ENCODE measurements around the gene UNC13B.

DNA sequence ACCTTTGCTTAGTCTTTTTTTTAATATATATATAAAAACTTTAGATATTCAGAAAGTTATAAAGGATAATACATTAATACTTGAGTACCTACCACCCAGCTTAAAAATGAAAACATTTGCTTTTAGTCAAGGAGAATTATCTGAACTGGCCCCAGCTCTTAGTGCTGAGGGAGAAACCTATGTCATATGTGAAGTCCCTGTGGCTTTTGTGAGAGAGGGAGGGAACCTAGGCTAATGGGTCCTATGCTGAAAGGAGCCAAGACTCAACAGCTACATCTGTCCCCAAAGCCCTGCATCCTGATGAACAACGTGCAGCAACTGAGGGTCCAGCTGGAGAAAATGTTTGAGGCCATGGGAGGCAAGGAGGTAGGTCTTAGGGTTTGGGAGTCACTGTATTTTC, 236.1 kb downstream of the UNC13B start:
- TF ChIP-seq, protein P1, sequence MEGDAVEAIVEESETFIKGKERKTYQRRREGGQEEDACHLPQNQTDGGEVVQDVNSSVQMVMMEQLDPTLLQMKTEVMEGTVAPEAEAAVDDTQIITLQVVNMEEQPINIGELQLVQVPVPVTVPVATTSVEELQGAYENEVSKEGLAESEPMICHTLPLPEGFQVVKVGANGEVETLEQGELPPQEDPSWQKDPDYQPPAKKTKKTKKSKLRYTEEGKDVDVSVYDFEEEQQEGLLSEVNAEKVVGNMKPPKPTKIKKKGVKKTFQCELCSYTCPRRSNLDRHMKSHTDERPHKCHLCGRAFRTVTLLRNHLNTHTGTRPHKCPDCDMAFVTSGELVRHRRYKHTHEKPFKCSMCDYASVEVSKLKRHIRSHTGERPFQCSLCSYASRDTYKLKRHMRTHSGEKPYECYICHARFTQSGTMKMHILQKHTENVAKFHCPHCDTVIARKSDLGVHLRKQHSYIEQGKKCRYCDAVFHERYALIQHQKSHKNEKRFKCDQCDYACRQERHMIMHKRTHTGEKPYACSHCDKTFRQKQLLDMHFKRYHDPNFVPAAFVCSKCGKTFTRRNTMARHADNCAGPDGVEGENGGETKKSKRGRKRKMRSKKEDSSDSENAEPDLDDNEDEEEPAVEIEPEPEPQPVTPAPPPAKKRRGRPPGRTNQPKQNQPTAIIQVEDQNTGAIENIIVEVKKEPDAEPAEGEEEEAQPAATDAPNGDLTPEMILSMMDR (IDR thresholded peaks at IDR 0.05) = no peak
- TF ChIP-seq POLR2A (IDR thresholded peaks at IDR 0.05) (no peak), EP300 (IDR thresholded peaks at IDR 0.05) (no peak)
